ENCODE results near the gene PEX5L.

GRCh38 chr3:179825527-179826246 is 211.1 kb downstream of the PEX5L start:
- TF ChIP-seq NR3C1 (CRISPR knock-in tag; conservative IDR thresholded peaks at IDR 0.05; ENCODE audit: low read depth) (no peak), CTCF (IDR thresholded peaks at IDR 0.05) (no peak), RELA (CRISPR knock-in tag; IDR thresholded peaks at IDR 0.05; ENCODE audit: borderline replicate concordance) (no peak), ZNF263 (CRISPR knock-in tag; IDR thresholded peaks at IDR 0.05; ENCODE audit: low read depth) (no peak), CREB1 (CRISPR knock-in tag; IDR thresholded peaks at IDR 0.05) (no peak), SP1 (CRISPR knock-in tag; conservative IDR thresholded peaks at IDR 0.05) (no peak), ZNF121 (CRISPR knock-in tag; IDR thresholded peaks at IDR 0.05) (no peak), FOXJ3 (CRISPR knock-in tag; IDR thresholded peaks at IDR 0.05; ENCODE audit: borderline replicate concordance) (no peak), ZNF138 (CRISPR knock-in tag; conservative IDR thresholded peaks at IDR 0.05) (no peak), NR2C2 (CRISPR knock-in tag; IDR thresholded peaks at IDR 0.05) (no peak), NFYB (CRISPR knock-in tag; conservative IDR thresholded peaks at IDR 0.05; ENCODE audit: low read depth) (no peak)
- TF ChIP-seq, protein P1, sequence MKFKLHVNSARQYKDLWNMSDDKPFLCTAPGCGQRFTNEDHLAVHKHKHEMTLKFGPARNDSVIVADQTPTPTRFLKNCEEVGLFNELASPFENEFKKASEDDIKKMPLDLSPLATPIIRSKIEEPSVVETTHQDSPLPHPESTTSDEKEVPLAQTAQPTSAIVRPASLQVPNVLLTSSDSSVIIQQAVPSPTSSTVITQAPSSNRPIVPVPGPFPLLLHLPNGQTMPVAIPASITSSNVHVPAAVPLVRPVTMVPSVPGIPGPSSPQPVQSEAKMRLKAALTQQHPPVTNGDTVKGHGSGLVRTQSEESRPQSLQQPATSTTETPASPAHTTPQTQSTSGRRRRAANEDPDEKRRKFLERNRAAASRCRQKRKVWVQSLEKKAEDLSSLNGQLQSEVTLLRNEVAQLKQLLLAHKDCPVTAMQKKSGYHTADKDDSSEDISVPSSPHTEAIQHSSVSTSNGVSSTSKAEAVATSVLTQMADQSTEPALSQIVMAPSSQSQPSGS (CRISPR knock-in tag; IDR thresholded peaks at IDR 0.05; ENCODE audit: borderline replicate concordance, low read depth), result no peak

Measured in WTC11 (cell line).